Activated CD4-positive, alpha-beta T cell treated with anti-CD3 and anti-CD28 coated beads, Interleukin-2, amount 10 ng/mL, durations not matched to agents 7 days and 5 days (primary cell): Measurements from ENCODE around the gene ZBTB37. TPM values are rescaled to one million over a fixed set of nuclear protein-coding genes. Genes with fewer than 3 reads are reported as not detected.

Experiments used
- CTCF ChIA-PET: fragments of 350-600 bp; sonication (Branson Sonifier 250); formaldehyde crosslinking; loops from one replicate; lab custom pipeline; 2021; ENCODE audit warnings: antibody characterized with exemption; lab: Charles Lee
- POLR2A ChIA-PET: fragments of 350-600 bp; sonication (Branson Sonifier 250); formaldehyde crosslinking; loops from one replicate; lab custom pipeline; 2021; ENCODE audit warnings: antibody characterized with exemption; lab: Charles Lee
- DNase-seq: peaks from one replicate; pipeline ENCODE4 v3.0.0-alpha.2; 2020
- H3K27ac Mint-ChIP-seq: one replicate; pipeline ENCODE4 v1.8.0; 2021; ENCODE audit warnings: mild to moderate bottlenecking, moderate library complexity, mixed read lengths
- H3K27me3 Mint-ChIP-seq: one replicate; pipeline ENCODE4 v1.8.0; 2021; ENCODE audit warnings: mixed read lengths
- H3K36me3 Mint-ChIP-seq: one replicate; pipeline ENCODE4 v1.8.0; 2021; ENCODE audit warnings: low read depth, mixed read lengths
- H3K4me1 Mint-ChIP-seq: one replicate; pipeline ENCODE4 v1.8.0; 2021; ENCODE audit warnings: mixed read lengths
- H3K4me3 Mint-ChIP-seq: one replicate; pipeline ENCODE4 v1.8.0; 2021; ENCODE audit warnings: mild to moderate bottlenecking, moderate library complexity, mixed read lengths
- H3K9me3 Mint-ChIP-seq: one replicate; pipeline ENCODE4 v1.8.0; 2021; ENCODE audit warnings: mixed read lengths
- total RNA-seq, 2 experiments: library from RNA; stranded (reverse); gene quantifications; one replicate each; pipeline ENCODE4 v1.2.3, GENCODE V29; 2021

ZBTB37 gene
- total RNA-seq = 10 to 100 TPM; 10.2 to 10.9 TPM

DNA sequence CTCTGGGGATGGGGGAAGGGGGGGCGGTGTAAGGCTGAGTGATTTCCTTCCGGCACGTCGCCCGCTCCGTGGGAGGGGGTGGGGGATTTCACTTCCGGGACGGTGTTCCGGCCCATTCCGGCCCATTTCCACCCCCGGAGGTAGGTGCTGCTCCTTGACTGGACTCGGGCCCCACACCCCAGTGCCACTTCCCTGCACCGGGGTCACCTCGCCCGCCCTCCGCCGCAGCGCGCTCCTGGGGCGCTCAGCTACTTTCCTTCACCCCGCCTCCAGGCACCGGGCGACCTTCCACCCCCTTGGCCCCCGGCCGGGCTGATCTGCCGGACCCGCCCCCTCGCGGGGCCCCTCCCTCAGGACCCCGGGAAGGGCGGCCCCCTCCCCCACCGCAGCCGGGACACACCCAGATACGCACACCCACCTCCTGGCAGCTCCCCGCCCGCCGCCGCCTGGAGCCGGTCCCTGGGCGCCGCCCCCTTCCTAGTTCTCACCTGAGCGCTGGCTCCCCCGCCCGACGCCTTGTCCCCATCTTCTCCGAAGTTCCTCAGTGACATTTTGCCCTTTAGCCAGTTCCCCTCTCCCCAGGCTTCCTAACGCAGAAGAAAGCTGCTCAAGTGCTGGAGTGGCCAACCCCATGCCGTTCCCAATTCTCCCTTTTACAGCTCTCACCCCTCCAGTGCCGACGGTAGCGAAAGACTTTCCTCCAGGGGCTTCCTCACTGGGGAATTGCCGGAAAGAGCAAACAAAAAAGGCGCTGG, at the start of gene ZBTB37:
ZBTB37 (plus strand) TSS at position 115 of the 755 bp plus-strand sequence. CDS start 1,846 bp downstream, outside the sequence.
- Mint-ChIP-seq H3K27ac (peak within 1 kb of the TSS; percentile 96), H3K36me3 (peaks cover 60% of the 10 kb centered on the region), H3K27me3 (no peaks in the 10 kb centered on the region), H3K9me3 (no peaks in the 10 kb centered on the region), H3K4me1 (peaks cover 67% of the 10 kb centered on the region), H3K4me3 (peak within 1 kb of the TSS; percentile 95)
- peak; percentile 95 for DNase-seq
- POLR2A ChIA-PET = interaction anchor here (0.6 to 2.1 kb wide), 3 partner anchors 44 to 438 kb away, joined by 3 to 7 read pairs (median 4); partner anchors contain the start of genes CENPL, DARS2 and PRDX6
- CTCF ChIA-PET = interaction anchor here (0.8 to 1.2 kb wide), 2 partner anchors 40 to 154 kb away, joined by 3 to 4 read pairs; no protein-coding TSS in a partner anchor

DNA sequence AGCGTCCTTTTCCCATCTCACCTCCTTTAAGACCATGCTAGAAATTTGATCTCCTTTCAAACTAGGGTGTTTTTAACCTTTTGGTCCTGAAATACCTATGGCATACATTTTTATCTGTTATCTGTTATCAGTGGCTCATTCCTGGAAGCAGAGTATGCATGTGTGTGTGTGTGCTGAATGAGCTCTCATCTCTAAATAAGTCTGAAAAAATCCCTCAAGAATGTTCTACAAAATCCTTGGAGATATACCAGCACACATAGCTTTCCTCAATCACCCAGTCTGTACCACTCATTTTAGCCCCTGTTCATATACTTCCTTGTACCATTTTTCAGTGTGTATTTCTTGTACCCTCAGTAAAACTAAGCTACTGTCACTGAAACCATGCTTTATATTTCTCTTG, 49.7 kb upstream of the ZBTB37 start:
- H3K4me3 Mint-ChIP-seq = no peak overlapping the region
- H3K9me3 Mint-ChIP-seq = peaks cover 5% of the 10 kb centered on the region
- ChIA-PET POLR2A (no interaction called here), CTCF (interaction anchor here (0.5 to 1.1 kb wide), 3 partner anchors 12 to 399 kb away, joined by 3 to 9 read pairs (median 3); no protein-coding TSS in a partner anchor)
- no peak overlapping the region for H3K27ac Mint-ChIP-seq
- peaks cover 65% of the 10 kb centered on the region for H3K4me1 Mint-ChIP-seq
- no peak for DNase-seq
- H3K36me3 Mint-ChIP-seq = peaks cover 75% of the 10 kb centered on the region
- H3K27me3 Mint-ChIP-seq = no peaks in the 10 kb centered on the region

DNA sequence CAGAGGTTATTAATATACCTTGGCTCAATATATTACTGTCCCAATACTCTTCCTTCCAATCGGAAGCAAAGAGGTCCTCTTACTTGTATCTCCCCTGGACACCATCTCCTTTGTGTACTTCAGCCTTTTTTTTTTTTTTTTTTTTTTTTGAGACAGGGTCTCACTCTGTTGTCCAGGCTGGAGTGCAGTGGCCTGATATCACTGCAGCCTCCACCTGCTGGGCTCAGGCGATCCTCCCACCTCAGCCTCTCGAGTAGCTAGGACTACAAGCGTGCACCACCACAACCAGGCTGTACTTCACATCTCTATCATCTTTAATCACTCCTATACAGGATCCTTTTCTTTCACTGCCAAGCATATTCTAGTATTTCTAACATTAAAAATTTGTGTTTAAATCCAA, 46.5 kb upstream of the ZBTB37 start:
- H3K27ac Mint-ChIP-seq = no peak overlapping the region
- no peaks in the 10 kb centered on the region for H3K9me3 Mint-ChIP-seq
- peaks cover 55% of the 10 kb centered on the region for H3K36me3 Mint-ChIP-seq
- ChIA-PET CTCF (no interaction called here), POLR2A (no interaction called here)
- peaks cover 55% of the 10 kb centered on the region for H3K4me1 Mint-ChIP-seq
- peak overlapping the region; percentile 86 for H3K4me3 Mint-ChIP-seq
- DNase-seq = no peak
- H3K27me3 Mint-ChIP-seq = no peaks in the 10 kb centered on the region

DNA sequence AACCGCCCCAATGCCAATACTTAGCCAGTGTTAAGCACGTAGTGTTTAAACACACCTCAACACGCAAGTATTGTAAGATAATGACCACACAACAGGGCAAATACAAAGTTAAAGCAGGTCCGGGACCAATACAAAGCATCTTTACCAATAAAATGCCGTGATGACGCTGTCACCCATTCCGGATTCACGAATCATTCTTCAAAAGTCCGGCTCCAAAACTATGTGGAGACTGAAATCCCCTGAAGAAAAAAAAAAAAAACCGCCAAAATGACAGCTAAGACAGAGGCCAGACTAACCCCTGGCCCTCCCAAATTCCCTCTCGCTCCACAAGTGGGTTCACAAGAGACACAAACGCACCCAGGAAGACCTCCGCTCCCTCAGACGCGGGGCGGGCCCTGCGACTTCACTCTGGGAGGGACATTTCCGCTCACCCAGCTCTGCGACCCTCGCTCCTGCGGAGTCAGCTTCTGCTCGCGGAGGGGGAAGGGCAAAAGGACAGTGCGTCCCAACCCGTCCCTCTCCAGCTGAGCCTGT, 44.3 kb upstream of the ZBTB37 start:
- ChIA-PET POLR2A (interaction anchor here (0.6 to 1.4 kb wide), 4 partner anchors 37 to 400 kb away, joined by 3 to 7 read pairs (median 4); partner anchors contain the start of genes GAS5, KLHL20 and ZBTB37), CTCF (interaction anchor here (0.6 to 1.5 kb wide), 6 partner anchors 16 to 394 kb away, joined by 3 to 5 read pairs (median 4); no protein-coding TSS in a partner anchor)
- no peak for DNase-seq
- peaks cover 43% of the 10 kb centered on the region for H3K36me3 Mint-ChIP-seq
- H3K9me3 Mint-ChIP-seq = no peaks in the 10 kb centered on the region
- peak overlapping the region; percentile 99 for H3K27ac Mint-ChIP-seq
- peak overlapping the region; percentile 86 for H3K4me3 Mint-ChIP-seq
- H3K4me1 Mint-ChIP-seq = peaks cover 62% of the 10 kb centered on the region
- H3K27me3 Mint-ChIP-seq = no peaks in the 10 kb centered on the region

DNA sequence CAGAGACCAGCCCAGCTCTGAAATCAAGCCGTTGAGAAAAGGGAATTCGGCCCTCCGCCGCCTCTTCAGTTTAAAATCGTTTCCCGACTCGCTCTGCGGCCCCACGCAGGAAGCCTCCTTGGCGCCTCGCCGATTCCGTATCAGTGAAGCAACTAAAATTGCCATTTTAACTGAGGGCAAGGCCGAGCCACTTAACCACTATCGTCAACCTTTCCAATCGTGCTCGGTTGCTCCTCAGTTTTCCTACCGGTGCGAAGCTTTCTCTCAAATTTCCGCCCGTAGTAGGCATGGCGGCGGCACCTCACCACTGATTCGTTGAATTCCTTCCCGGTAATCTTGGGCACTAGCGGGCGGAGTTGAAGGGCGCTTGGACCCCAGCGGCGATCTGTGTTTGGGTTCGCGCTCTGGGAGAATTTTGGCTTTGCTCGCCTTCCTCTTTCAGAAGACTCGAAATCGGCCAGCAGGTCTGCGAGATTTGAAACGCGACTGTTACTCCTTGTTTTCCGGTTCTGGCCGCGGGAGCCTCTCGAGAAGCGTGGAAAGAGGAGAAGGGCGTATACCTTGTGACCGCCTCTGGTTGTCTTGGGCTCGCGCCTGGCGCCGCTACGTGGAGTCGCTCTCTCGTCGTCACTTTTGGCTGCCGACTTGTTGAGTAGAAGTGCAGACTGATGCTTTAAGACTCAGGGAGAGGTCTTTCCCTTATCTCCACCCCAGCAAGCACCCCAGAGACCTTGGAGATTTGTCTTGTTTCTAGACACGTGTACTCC, 43.7 kb upstream of the ZBTB37 start, which contains the start of the genes CENPL and DARS2:
CENPL (minus strand) TSS at position 569 of the 767 bp plus-strand sequence. CDS start 13,584 bp downstream, outside the sequence.
DARS2 (plus strand) TSS at position 359 of the 767 bp plus-strand sequence. CDS start 557 bp downstream, outside the sequence.
- H3K27ac Mint-ChIP-seq = peak within 1 kb of the TSS; percentile 99
- DNase-seq = peak; percentile 95
- H3K27me3 Mint-ChIP-seq = no peaks in the 10 kb centered on the region
- peak within 1 kb of the TSS; percentile 86 for H3K4me3 Mint-ChIP-seq
- peaks cover 65% of the 10 kb centered on the region for H3K4me1 Mint-ChIP-seq
- POLR2A ChIA-PET = interaction anchor here (0.6 to 1.4 kb wide), 4 partner anchors 36 to 400 kb away, joined by 3 to 7 read pairs (median 4); partner anchors contain the start of genes GAS5, KLHL20 and ZBTB37
- CTCF ChIA-PET = interaction anchor here (0.6 to 1.6 kb wide), 8 partner anchors 17 to 395 kb away, joined by 3 to 5 read pairs (median 4); no protein-coding TSS in a partner anchor
- H3K36me3 Mint-ChIP-seq = peaks cover 45% of the 10 kb centered on the region
- no peaks in the 10 kb centered on the region for H3K9me3 Mint-ChIP-seq

GRCh38 chr1:173827611-173828010, 40.6 kb upstream of the ZBTB37 start:
- Mint-ChIP-seq H3K27ac (no peak overlapping the region), H3K27me3 (no peaks in the 10 kb centered on the region), H3K4me1 (peaks cover 42% of the 10 kb centered on the region), H3K9me3 (no peaks in the 10 kb centered on the region), H3K36me3 (peaks cover 32% of the 10 kb centered on the region), H3K4me3 (no peak overlapping the region)
- CTCF ChIA-PET = interaction anchor here (1.1 kb wide), 1 partner anchor 41 kb away, joined by 4 read pairs; the partner anchor contains the start of gene ZBTB37
- no peak for DNase-seq
- POLR2A ChIA-PET = no interaction called here

- no peak overlapping the region for H3K27ac Mint-ChIP-seq
- no peaks in the 10 kb centered on the region for H3K9me3 Mint-ChIP-seq
- H3K36me3 Mint-ChIP-seq = peaks cover 33% of the 10 kb centered on the region
- H3K4me1 Mint-ChIP-seq = peaks cover 7% of the 10 kb centered on the region
- CTCF ChIA-PET = no interaction called here
- H3K4me3 Mint-ChIP-seq = no peak overlapping the region
- H3K27me3 Mint-ChIP-seq = no peaks in the 10 kb centered on the region
- DNase-seq = no peak
- POLR2A ChIA-PET = no interaction called here
Measured at GRCh38 chr1:173832748-173833147, 35.4 kb upstream of the ZBTB37 start.

DNA sequence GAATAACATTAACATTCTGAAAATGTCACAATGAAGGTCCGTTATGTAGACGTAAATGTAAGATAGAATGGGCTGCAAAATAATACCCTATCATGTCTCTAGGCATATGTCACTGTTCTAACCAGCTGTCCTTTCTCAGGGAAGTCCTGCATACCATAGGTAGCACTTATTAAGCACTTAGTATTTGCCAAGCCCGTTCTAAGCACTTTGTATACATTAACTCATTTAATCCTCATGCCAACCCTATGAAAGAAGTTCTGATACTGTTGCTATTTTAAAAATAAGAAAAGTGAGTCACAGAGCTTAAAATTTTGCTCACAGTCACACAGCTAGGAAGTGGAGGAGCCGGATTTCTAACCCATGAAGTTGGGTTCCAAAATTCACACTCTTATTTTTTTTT, 16.1 kb upstream of the ZBTB37 start:
- Mint-ChIP-seq H3K9me3 (no peaks in the 10 kb centered on the region), H3K4me1 (no peaks in the 10 kb centered on the region), H3K27ac (no peak overlapping the region), H3K4me3 (no peak overlapping the region), H3K36me3 (peaks cover 38% of the 10 kb centered on the region), H3K27me3 (no peaks in the 10 kb centered on the region)
- POLR2A ChIA-PET = interaction anchor here (0.6 to 0.7 kb wide), 2 partner anchors 8 to 11 kb away, joined by 5 to 7 read pairs; no protein-coding TSS in a partner anchor
- CTCF ChIA-PET = interaction anchor here (1.0 kb wide), 1 partner anchor 8 kb away, joined by 3 read pairs; no protein-coding TSS in a partner anchor
- DNase-seq = no peak

GRCh38 chr1:173853074-173853473, 15.1 kb upstream of the ZBTB37 start:
- DNase-seq = no peak
- Mint-ChIP-seq H3K4me1 (no peaks in the 10 kb centered on the region), H3K27me3 (no peaks in the 10 kb centered on the region), H3K4me3 (no peak overlapping the region), H3K36me3 (peaks cover 43% of the 10 kb centered on the region), H3K27ac (no peak overlapping the region), H3K9me3 (no peaks in the 10 kb centered on the region)
- ChIA-PET CTCF (no interaction called here), POLR2A (no interaction called here)

DNA sequence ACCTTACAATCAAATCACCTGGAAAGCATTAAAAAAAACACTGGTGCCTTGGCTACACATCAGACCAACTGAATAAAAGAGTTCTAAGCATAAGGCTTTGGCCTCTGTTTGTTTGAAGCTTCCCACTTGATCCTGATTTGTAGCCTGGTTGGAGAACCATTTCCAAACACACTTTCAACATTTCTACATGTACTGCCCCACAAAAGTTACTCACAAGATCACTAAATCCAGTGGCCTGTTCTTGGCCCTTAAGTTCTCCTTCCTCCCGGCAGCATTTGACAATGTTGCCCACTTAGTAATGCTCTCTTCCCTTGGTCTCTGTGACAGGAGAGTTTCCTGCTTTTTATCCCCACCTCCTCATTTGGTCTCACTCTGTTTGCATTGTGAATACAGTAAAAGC, 12.2 kb upstream of the ZBTB37 start:
- DNase-seq = no peak
- H3K9me3 Mint-ChIP-seq = no peaks in the 10 kb centered on the region
- ChIA-PET CTCF (interaction anchor here (0.6 kb wide), 1 partner anchor 297 kb away, joined by 4 read pairs; no protein-coding TSS in a partner anchor), POLR2A (no interaction called here)
- H3K36me3 Mint-ChIP-seq = peaks cover 44% of the 10 kb centered on the region
- H3K4me3 Mint-ChIP-seq = no peak overlapping the region
- H3K27me3 Mint-ChIP-seq = no peaks in the 10 kb centered on the region
- H3K4me1 Mint-ChIP-seq = no peaks in the 10 kb centered on the region
- H3K27ac Mint-ChIP-seq = no peak overlapping the region

DNA sequence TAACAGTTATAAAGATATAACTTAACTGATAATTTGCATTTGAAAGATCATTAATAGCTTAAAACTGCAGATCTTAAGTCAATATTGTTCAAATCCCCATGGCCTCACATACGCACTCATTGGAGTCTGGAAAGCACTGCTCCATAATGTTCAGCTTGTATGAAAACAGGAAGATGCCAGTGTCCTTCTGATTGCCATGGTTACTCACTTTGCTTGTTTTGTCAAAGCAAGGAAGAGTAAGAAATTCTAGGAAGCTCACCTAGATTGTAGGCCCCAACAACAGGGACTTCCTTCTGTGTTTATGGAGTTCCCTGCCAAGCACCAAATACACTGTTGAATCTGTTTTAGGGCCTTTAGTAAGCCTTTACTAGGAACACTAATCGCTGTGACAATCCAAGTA, 11.3 kb upstream of the ZBTB37 start:
- Mint-ChIP-seq H3K36me3 (peaks cover 45% of the 10 kb centered on the region), H3K27ac (no peak overlapping the region), H3K4me3 (no peak overlapping the region), H3K9me3 (no peaks in the 10 kb centered on the region), H3K27me3 (no peaks in the 10 kb centered on the region), H3K4me1 (peaks cover under 1% of the 10 kb centered on the region)
- CTCF ChIA-PET = no interaction called here
- POLR2A ChIA-PET = no interaction called here
- DNase-seq = no peak

GRCh38 chr1:173857363-173857917, 10.7 kb upstream of the ZBTB37 start:
- Mint-ChIP-seq H3K4me3 (no peak overlapping the region), H3K27me3 (no peaks in the 10 kb centered on the region), H3K4me1 (peaks cover 2% of the 10 kb centered on the region), H3K27ac (peak overlapping the region; percentile 44), H3K9me3 (no peaks in the 10 kb centered on the region), H3K36me3 (peaks cover 44% of the 10 kb centered on the region)
- ChIA-PET CTCF (no interaction called here), POLR2A (no interaction called here)
- DNase-seq = no peak
